Choroid plexus epithelial cell (primary cell): ENCODE results near the gene ME3.

ENCODE experiments used
- DNase-seq: peaks from one replicate; pipeline ENCODE4 v3.0.0-alpha.2; 2010; ENCODE audit warnings: low read depth
- H3K4me3 ChIP-seq: 2 replicates; pipeline ENCODE4 v1.5.1; 2011; ENCODE audit warnings: low read depth, mild to moderate bottlenecking, control low read depth, low read length, moderate library complexity
- TF ChIP-seq, protein P1 (sequence below): conservative IDR thresholded peaks from 2 replicates; pipeline ENCODE4 v1.5.1; 2011; ENCODE audit warnings: low read depth, mild to moderate bottlenecking, control low read depth, inconsistent platforms, low read length, moderate library complexity

Gene ME3

GRCh38 chr11:86484795-86485166 is 187.6 kb downstream of the ME3 start:
- TF ChIP-seq, protein P1, sequence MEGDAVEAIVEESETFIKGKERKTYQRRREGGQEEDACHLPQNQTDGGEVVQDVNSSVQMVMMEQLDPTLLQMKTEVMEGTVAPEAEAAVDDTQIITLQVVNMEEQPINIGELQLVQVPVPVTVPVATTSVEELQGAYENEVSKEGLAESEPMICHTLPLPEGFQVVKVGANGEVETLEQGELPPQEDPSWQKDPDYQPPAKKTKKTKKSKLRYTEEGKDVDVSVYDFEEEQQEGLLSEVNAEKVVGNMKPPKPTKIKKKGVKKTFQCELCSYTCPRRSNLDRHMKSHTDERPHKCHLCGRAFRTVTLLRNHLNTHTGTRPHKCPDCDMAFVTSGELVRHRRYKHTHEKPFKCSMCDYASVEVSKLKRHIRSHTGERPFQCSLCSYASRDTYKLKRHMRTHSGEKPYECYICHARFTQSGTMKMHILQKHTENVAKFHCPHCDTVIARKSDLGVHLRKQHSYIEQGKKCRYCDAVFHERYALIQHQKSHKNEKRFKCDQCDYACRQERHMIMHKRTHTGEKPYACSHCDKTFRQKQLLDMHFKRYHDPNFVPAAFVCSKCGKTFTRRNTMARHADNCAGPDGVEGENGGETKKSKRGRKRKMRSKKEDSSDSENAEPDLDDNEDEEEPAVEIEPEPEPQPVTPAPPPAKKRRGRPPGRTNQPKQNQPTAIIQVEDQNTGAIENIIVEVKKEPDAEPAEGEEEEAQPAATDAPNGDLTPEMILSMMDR, result no peak
- DNase-seq, result peak; percentile 17
- no peak overlapping the region for H3K4me3 ChIP-seq

DNA sequence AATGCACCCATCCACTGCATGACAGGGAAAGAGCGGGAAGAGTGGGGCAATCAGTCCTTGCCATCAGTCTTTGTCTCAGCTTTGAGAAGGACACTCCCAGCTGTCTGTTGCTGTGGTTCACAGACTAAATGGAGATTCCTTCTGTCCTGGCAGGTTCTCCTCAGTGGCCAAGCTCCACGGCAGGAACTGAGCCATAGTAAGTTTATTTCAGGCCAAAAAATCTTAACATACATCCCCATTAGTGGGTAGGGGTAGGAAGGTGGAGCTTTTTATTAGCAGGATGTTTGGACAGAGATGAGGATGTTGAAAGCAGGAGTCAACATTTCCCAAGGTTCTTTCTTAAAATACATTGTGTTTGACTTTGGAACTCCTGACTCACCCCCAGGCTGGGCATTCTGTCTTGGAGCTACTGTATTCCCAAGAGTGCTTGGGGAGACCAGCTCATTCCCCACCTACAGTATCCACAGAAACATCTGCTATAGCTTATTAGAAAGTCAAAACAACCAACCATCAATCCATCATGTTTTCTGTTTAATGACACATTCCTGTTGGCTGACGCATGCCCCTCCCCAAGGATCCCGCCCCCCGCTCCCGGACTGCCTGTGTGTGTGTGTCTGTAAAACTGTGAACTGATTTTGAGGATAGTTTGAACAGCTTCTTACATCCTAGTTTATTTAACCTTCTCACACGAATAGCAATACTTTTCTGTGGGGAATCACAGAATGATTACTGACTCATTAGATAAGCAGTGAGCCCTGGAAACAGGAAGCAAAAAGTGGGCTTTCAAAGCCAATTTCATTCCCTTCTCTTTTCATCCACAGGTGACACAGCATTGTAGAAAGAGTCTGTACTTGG is 188.2 kb downstream of the ME3 start:
- TF ChIP-seq, protein P1, result no peak
- DNase-seq, result peak; percentile 83
- no peak overlapping the region for H3K4me3 ChIP-seq

DNA sequence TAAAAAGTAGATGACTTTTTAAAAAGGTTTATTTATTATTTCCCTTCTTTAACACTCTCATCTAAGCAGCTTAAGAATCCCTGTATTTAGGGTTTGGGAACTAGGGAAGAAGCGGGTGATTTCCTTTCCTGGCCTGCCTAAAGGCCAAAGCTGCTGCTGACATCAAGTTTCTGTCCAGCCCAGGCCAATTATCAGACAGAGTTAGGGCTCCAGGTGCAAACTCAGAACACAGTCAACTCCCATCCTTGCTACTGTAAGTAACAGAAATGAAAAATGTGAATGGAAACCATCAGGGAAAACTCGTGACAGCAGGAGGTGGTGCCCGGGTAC is 188.8 kb downstream of the ME3 start:
- H3K4me3 ChIP-seq, result no peak overlapping the region
- TF ChIP-seq, protein P1, result no peak
- no peak for DNase-seq

DNA sequence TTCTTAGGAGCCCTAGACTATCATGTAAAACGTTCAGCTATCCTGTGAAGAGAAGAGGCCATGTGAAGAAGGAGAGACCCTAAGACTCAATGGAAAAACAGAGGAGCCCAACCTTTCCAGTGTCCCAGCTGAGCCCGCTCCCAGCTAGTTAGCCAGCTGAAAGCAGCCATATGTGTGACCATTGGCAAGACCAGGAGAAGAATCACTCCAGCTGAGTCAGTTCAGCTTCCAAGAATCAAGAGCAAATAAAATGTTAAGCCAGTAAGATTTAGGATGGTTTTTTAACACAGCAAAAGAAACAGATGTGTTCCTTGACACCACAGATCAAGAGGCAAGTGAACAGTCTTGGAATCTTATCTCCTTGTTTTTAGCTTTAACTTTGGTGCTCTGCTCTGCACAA is 189.7 kb downstream of the ME3 start:
- H3K4me3 ChIP-seq, result no peak overlapping the region
- DNase-seq, result no peak
- TF ChIP-seq, protein P1, result no peak

DNA sequence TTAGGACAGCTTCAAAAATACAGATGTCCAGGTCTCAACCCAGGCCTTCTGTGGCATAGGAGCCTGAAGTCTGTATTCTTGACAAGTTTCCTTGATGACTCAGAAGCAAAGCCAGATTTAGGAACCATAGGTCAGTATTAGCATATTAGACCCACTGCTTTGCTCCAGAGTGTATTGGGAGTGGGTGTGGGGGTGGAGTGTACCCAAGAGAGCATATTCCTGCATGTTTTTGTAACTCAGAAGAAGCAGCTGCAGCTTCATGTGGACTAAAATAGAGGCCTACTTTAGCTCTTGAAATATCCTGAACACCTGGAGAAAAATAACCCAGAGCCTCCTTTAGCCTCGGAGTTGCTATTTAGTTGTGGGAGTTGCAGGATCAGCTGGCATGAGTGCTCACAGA is 191.0 kb downstream of the ME3 start:
- TF ChIP-seq, protein P1, result no peak
- peak; percentile 43 for DNase-seq

DNA sequence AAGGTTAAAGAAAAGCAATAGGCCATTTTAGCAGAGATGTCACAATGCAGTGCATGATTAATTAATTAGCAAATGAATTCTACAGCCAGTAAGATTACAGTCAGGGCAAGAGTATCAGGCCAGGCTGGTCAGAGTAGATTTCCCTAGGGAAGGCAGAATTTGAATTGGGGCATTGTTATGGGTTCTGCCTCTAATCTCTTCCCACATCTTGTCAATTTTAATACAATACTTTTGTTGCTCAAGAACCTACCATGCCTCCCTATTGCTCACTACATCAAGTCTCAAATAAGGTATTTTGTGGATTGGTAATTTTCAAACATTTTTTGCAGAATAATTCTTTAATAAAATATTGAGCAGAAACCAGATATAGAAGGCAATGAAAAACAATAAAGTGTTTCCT is 194.1 kb downstream of the ME3 start:
- no peak overlapping the region for H3K4me3 ChIP-seq
- TF ChIP-seq, protein P1, result no peak
- DNase-seq, result no peak

More for the DNA sequence above, 191.0 kb downstream of the ME3 start:
- no peak overlapping the region for H3K4me3 ChIP-seq
